Tongue (tissue), 2 donors: ENCODE results near the gene PRDM16. TPM values are rescaled to one million over a fixed set of nuclear protein-coding genes. Genes with fewer than 3 reads are reported as not detected.

Source experiments
- DNase-seq: peaks from one replicate; pipeline ENCODE4 v3.0.0-alpha.2; 2015
- total RNA-seq: library from RNA; depleted of rRNA; stranded (reverse); fragments of >200 nt; gene quantifications from one replicate; pipeline ENCODE4 v1.2.3, GENCODE V29; 2014

Gene PRDM16
- total RNA-seq, 1 donor from 2014 or later, result 1.6 TPM

DNA sequence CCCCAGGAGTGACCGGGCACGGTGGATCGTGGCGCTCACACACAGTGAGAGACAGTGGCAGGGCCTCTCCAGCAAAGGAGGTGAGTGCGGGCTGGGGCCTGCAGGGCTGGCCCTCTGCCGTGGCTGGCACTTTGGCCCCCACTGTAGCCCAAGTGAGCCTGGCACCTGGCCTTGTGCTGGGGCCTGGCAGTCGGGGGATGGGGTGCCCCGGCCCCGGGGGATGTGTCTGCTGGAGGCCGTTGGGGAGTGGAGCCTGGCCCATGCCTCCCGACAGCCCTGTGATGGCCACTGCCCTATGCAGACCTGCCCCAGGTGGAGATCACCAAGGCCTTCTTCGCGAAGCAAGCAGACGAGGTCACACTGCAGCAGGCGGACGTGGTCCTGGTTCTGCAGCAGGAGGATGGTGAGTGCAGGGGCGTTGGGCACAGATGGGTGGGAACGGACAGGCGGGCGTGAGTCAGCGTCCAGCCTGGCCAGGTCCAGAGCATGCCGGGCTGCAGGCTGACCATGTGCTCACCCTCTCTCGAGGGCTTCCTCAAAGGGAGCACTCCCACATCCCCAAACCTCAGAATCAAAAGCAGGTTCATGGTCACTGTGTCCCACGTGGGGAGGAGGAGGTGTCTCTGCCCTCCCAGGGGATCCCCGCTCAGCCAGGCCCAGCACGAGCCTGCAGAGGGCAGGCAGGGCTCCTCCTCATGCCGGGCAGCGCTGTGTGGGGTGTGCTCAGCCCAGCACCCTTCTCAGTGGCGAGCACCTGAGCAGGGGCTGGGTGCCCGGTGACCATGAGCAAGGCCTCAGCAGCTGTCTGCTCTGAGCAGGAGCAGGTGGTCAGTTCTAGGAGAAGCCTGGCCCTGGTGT lies 410.7 kb downstream of the PRDM16 start:
- no peak for DNase-seq

DNA sequence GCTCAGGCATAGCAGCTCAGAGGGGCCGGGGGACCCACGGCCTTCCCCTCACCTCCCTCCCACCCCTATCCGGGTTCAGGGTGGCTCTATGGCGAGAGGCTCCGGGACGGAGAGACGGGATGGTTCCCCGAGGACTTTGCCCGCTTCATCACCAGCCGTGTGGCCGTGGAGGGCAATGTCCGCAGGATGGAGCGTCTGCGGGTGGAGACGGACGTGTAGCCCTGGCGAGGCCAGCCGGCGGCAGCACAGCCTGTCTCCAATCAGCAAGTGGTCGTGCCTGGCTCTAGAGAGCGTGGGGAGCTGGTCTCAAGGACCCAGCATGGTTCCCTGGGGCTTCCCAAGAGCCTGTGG lies 411.3 kb downstream of the PRDM16 start:
- no peak for DNase-seq

DNA sequence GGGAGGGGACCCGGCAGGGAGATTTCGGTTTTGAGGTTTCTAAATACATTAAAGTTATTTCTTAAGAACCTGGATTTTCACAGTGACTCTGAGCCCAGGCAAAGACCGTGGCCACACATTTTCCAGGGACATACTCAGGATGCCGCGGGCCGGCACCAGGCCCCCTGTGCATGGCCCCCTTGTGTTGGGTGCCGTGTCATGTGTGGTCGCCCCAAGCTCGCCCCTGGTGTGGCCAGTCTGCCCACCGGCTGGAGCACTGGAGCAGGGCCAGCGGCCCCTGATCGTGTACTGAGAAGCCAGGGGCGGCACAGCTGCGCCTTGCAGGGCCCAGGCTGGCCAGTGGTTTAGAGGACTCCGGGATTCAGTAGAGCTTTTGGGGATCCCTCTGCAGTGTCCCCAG lies 412.0 kb downstream of the PRDM16 start:
- no peak for DNase-seq

DNA sequence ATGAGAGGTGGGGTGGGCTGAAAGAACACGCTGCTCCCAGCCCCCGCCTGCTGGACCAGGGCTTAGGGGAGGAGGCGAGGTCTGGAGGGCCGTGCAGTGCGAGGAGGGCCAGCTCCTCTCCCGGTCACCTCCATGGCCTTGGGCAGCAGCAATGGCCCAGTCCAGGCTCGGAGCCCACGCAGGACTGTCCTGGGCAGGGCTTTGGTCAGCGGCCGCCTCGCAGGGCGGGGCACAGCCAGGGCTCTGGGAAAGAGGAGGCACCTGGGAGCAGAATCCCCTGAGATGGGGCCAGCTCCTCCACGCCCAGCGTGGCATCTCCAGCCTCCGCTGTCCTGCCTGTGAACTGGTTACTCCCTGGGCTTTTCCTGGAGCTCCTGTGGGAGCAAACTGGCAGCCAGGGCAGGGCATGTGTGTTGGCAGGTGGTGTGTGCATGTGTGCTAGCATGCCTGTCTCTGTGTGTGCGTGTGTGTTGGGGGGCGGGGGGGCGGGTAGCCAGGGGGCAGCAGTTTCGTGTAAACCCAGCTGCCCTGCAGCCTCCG lies 412.9 kb downstream of the PRDM16 start:
- no peak for DNase-seq

GRCh38 chr1:3482378-3482849 lies 413.4 kb downstream of the PRDM16 start:
- DNase-seq, result no peak

DNA sequence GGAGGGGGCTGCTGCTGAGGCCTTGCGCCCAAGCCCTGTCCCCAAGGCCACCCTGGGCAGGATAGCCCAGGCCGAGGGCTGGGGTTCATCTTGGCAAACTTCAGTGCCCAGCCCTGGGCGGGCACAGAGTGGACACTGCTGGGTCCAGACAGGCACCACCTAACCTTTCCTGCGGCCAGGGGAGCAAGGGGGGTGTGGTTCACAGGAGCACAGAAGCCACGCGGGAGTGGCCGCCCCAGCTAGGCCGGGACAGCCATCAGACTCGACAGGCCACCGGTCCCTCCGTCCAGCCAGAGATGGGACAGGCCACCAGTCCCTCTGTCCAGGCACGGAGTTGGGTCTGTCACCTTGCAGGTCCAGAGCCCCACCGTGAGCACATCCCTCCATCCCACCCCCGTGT lies 414.4 kb downstream of the PRDM16 start:
- DNase-seq, result no peak

DNA sequence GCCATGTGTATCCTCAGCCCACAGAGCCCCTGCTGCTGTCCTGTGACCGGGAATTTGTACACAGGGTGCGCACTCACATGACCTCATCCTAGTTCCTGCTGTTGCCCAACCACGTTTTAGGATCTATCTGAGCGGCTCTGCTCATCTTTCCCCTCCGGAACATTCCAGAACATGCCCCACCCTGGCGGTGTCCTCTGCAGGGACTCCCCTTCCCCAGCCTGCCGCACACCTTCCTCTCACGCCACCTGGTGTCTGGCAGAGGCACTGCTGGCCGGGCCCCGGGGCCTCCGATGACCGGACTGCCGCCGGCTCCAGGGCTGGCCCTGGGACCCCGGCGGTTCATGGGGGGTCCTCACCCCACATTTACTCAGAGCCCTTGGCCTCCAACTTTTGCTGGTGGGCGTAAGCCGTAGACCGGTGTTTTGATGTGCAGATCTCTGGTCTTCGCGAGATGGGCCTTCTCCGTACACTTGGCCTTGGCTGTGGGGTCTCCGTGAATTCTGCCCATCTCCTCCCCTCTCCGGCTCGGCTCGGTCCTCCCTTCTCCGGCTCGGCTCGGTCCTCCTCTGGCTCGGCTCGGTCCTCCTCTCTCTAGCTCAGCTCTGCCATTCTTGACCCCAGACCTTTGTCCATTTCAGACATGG lies 414.9 kb downstream of the PRDM16 start:
- DNase-seq, result peak; percentile 58

- DNase-seq, result no peak
Observed at GRCh38 chr1:3485016-3485415, 416.0 kb downstream of the PRDM16 start.

Other genes starting within 250 kb of the PRDM16 start
- gene ACTRT2, start 47.7 kb upstream of the PRDM16 start, total RNA-seq, result not detected